ENCODE results near the gene ZNF329. TPM values are rescaled to one million over a fixed set of nuclear protein-coding genes. Genes with fewer than 3 reads are reported as not detected.

ZNF329 gene
- total RNA-seq (2016; rRNA removed; fragmentation: Illumina TruSeq; extraction: Trizol) (9.6 and 11.4 TPM in 2 replicates), polyA plus RNA-seq (2011; rRNA removed) (3.8 and 4.6 TPM in 2 replicates), polyA minus RNA-seq (2011; rRNA and poly(A)+ RNA removed; ENCODE audit: low replicate concordance) (1.8 and 3.5 TPM in 2 replicates), Bru-seq, nascent RNA (percentile 60 among the genes with signal in this experiment), BruChase-seq, experiment 1, labeled RNA remaining after a 6-hour chase (percentile 51 among the genes with signal in this experiment), BruChase-seq, experiment 2, labeled RNA remaining after a 2-hour chase (percentile 61 among the genes with signal in this experiment)
- total RNA-seq (2016; cell fraction: cytosol; rRNA removed; fragmentation: Illumina TruSeq; extraction: Trizol; ENCODE audit: low read depth): 3.2 and 3.3 TPM in 2 replicates
- 8.8 and 10.9 TPM in 2 replicates for total RNA-seq (2016; cell fraction: insoluble cytoplasmic fraction; rRNA removed; fragmentation: Illumina TruSeq; extraction: Trizol)
- total RNA-seq (2016; cell fraction: membrane; rRNA removed; fragmentation: Illumina TruSeq; extraction: Trizol): 6.3 and 7.1 TPM in 2 replicates
- 4.4 and 7.0 TPM in 2 replicates for total RNA-seq (2016; cell fraction: nucleus; rRNA removed; fragmentation: Illumina TruSeq; extraction: Trizol)
- polyA plus RNA-seq (2011; cell fraction: cytosol; rRNA removed): 2.2 and 4.1 TPM in 2 replicates
- 1.9 and 2.6 TPM in 2 replicates for polyA plus RNA-seq (2011; cell fraction: nucleus; rRNA removed)
- 4.6 and 5.2 TPM in 2 replicates for polyA plus RNA-seq (2012)
- polyA plus RNA-seq (2016; cell fraction: cytosol; fragmentation: Illumina TruSeq; extraction: Trizol; ENCODE audit: low read depth): 0.80 and 1.1 TPM in 2 replicates
- polyA plus RNA-seq (2016; cell fraction: insoluble cytoplasmic fraction; fragmentation: Illumina TruSeq; extraction: Trizol; ENCODE audit: low read depth): 7.3 and 7.6 TPM in 2 replicates
- polyA plus RNA-seq (2016; cell fraction: membrane; fragmentation: Illumina TruSeq; extraction: Trizol; ENCODE audit: low read depth): 3.3 and 3.9 TPM in 2 replicates
- polyA plus RNA-seq (2016; cell fraction: nucleus; fragmentation: Illumina TruSeq; extraction: Trizol; ENCODE audit: insufficient read depth, low read depth): 6.0 and 7.0 TPM in 2 replicates
- polyA minus RNA-seq (2011; cell fraction: cytosol; rRNA and poly(A)+ RNA removed): 3.0 and 4.4 TPM in 2 replicates
- polyA minus RNA-seq (2011; cell fraction: nucleus; rRNA and poly(A)+ RNA removed): 3.5 and 7.2 TPM in 2 replicates
- long read RNA-seq, experiment 1, partial matches to known transcripts: 3 of 4 reads
- long read RNA-seq, experiment 1, other reads (novel, unspliced or antisense): 1 of 4 reads
- long read RNA-seq, experiment 2, partial matches to known transcripts: 1 of 10 reads
- long read RNA-seq, experiment 2, other reads (novel, unspliced or antisense): 9 of 10 reads

DNA sequence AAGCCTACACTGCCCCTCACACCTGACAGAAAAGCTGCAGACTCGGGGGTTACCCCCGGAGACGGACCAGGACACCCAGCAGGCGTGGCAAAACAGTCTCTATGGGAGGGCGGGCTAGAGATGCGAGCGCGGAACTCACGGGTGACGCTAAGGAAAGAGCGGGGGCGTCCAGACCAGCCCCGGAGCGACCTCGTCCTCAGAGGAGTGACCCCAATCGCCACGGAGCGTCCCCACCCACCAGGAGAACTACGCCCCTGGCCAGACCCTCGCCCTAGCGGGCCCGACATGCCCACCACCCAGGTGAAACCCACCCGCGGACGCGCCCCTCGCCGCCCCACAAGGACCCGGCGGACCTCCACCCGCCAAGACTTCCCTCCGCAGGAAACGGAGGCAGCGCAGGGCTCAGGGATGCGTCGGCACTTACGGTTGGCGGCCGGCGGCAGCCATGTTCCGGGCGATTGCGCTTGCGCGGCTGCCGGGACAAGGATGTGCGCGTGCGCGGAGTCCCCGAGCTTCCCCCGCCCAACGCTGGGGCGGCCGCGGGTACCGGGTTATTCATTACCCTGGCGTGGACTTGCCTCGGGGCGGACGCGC lies at the start of gene ZNF329:
Gene ZNF329, minus strand, starts transcription at position 462 of the 594 bp plus-strand sequence. CDS start 21,286 bp downstream, outside the sequence.
- Histone ChIP-seq H3K4me1 (ENCODE audit: insufficient read depth, low read length) (peaks cover 15% of the 10 kb centered on the region), H3K27ac (ENCODE audit: extremely low read length, insufficient read depth, low read length) (peak within 1 kb of the TSS; percentile 73), H3K79me2 (ENCODE audit: insufficient read depth, low read length) (peaks cover 2% of the 10 kb centered on the region), H4K20me1 (ENCODE audit: insufficient read depth, low read length) (no peaks in the 10 kb centered on the region), H3K4me3 (replicated peaks in 1 of 3; ENCODE audit: insufficient read depth in 1 of 3, low read depth in 2 of 3, low read length in 3 of 3) (peak within 1 kb of the TSS; percentile 62 to 89 (median 85)), H3K9me3 (ENCODE audit: low read length) (peaks cover 55% of the 10 kb centered on the region), H3K27me3 (ENCODE audit: control insufficient read depth in 1 of 2, insufficient read depth in 2 of 2, low read length in 2 of 2) (no peaks in the 10 kb centered on the region; a peak in 1 of 5 replicates), H2AFZ (ENCODE audit: low read length) (no peak within 1 kb of the TSS), H3K9ac (ENCODE audit: insufficient read depth, low read depth, low read length) (peak within 1 kb of the TSS; percentile 73), H3K36me3 (replicated peaks in 1 of 2; ENCODE audit: control insufficient read depth in 1 of 2, insufficient read depth in 2 of 2, low read length in 2 of 2) (no peaks in the 10 kb centered on the region), H3K4me2 (ENCODE audit: low read depth, low read length) (peak within 1 kb of the TSS; percentile 75)
- POLR2A ChIA-PET: interaction anchor here (1.0 to 1.3 kb wide), 2 partner anchors 33 to 128 kb away, joined by 3 to 4 read pairs; no protein-coding TSS in a partner anchor
- intact Hi-C loops (cut with micrococcal nuclease; ENCODE audit: unreplicated experiment): loop anchor here (10.0 kb wide), 1 partner anchor 326 kb away; no protein-coding TSS in a partner anchor
- BruUV-seq (replicated peaks): no TSS peak
- ATAC-seq (peak; percentile 41), FAIRE-seq (no peak), DNase-seq (ENCODE audit: low spot score) (peak; percentile 66)
- in situ Hi-C loops (cut with HindIII; ENCODE audit: extremely low pct_ligation_motif_present, low pct_unique_long_range_greater_than_20kb): loop anchor here (10.0 kb wide), 3 partner anchors 236 to 576 kb away; partner anchors contain the start of genes ZNF416, ZNF417 and ZNF776
- CTCF ChIA-PET (ENCODE audit: low intra/inter-chr PET ratio, low total read pairs): no interaction called here
- WGBS (ENCODE audit: low lambda C conversion rate): 79% methylated on average over 56 of the region's 62 CpGs
- TF ChIP-seq HNRNPUL1 (IDR thresholded peaks at IDR 0.05; ENCODE audit: low read depth, low read length) (peak; percentile 56; the same call in 1 of the 2 replicates), HNF1A (IDR thresholded peaks at IDR 0.05; ENCODE audit: low read depth) (peak; percentile 45; the same call in 1 of the 2 replicates), HNF1A (CRISPR knock-in tag; IDR thresholded peaks at IDR 0.05; ENCODE audit: borderline replicate concordance) (peak; percentile 62), BORCS8-MEF2B (CRISPR knock-in tag; IDR thresholded peaks at IDR 0.05) (0 out of 2 replicates have a peak, but pooled peaks have one; percentile 46), ZNF781 (CRISPR knock-in tag; IDR thresholded peaks at IDR 0.05; ENCODE audit: borderline replicate concordance, not compliant biosample characterization) (peak; percentile 41), NRL (CRISPR knock-in tag; IDR thresholded peaks at IDR 0.05; ENCODE audit: borderline replicate concordance) (peak; percentile 53; the same call in 1 of the 2 replicates)
- TF ChIP-seq, protein P1, sequence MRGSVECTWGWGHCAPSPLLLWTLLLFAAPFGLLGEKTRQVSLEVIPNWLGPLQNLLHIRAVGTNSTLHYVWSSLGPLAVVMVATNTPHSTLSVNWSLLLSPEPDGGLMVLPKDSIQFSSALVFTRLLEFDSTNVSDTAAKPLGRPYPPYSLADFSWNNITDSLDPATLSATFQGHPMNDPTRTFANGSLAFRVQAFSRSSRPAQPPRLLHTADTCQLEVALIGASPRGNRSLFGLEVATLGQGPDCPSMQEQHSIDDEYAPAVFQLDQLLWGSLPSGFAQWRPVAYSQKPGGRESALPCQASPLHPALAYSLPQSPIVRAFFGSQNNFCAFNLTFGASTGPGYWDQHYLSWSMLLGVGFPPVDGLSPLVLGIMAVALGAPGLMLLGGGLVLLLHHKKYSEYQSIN (CRISPR knock-in tag; IDR thresholded peaks at IDR 0.05; ENCODE audit: borderline replicate concordance): no peak
